GM12891 (cell line): ENCODE data around the gene VSTM2L.

Experiments
- DNase-seq: peaks from one replicate; pipeline ENCODE4 v3.0.0; 2011; ENCODE audit warnings: low spot score; ENCODE audit not compliant: insufficient read length
- FAIRE-seq: peaks from 2 replicates; lab custom pipeline; 2011; peaks lifted over from hg19 to GRCh38; lab: Jason Lieb, UNC
- PAX5 ChIP-seq: IDR thresholded peaks from 2 replicates; pipeline ENCODE4 v1.6.1; 2011; ENCODE audit warnings: low read length, moderate library complexity, mild to moderate bottlenecking; ENCODE audit not compliant: insufficient read depth, severe bottlenecking
- POLR2A ChIP-seq: IDR thresholded peaks from 2 replicates; pipeline ENCODE4 v1.6.1; 2011; ENCODE audit warnings: low read depth, low read length, control low read depth
- POLR2AphosphoS5 ChIP-seq: IDR thresholded peaks from 2 replicates; pipeline ENCODE4 v1.6.1; 2011; ENCODE audit warnings: low read depth, low read length, control low read depth
- POU2F2 ChIP-seq: IDR thresholded peaks from 2 replicates; pipeline ENCODE4 v1.6.1; 2011; ENCODE audit warnings: low read depth, mild to moderate bottlenecking, control low read depth, low read length, moderate library complexity
- SPI1 ChIP-seq: IDR thresholded peaks from 2 replicates; pipeline ENCODE4 v1.6.1; 2011; ENCODE audit warnings: low read depth, low read length, control low read depth
- TAF1 ChIP-seq: IDR thresholded peaks from 2 replicates; pipeline ENCODE4 v1.6.1; 2011; ENCODE audit warnings: low read depth, low read length, control low read depth

The VSTM2L gene

GRCh38 chr20:37976887-37977286 lies 74.0 kb downstream of the VSTM2L start:
- FAIRE-seq (no peak), DNase-seq (no peak)
- no peak for TF ChIP-seq POU2F2
- no peak for TF ChIP-seq SPI1
- no peak for TF ChIP-seq POLR2AphosphoS5
- no peak for TF ChIP-seq POLR2A
- no peak for TF ChIP-seq PAX5
- no peak for TF ChIP-seq TAF1

- DNase-seq: no peak
- no peak for TF ChIP-seq SPI1
- TF ChIP-seq POLR2AphosphoS5: no peak
- TF ChIP-seq PAX5: no peak
- no peak for TF ChIP-seq POU2F2
- TF ChIP-seq TAF1: no peak
- TF ChIP-seq POLR2A: no peak
- FAIRE-seq: no peak
Measured at GRCh38 chr20:37977338-37977737, 74.4 kb downstream of the VSTM2L start.

- FAIRE-seq: no peak
Measured at GRCh38 chr20:37977786-37978185, 74.9 kb downstream of the VSTM2L start.

GRCh38 chr20:37979021-37979985 lies 76.4 kb downstream of the VSTM2L start:
- FAIRE-seq: no peak
- TF ChIP-seq POLR2A (no peak), POU2F2 (no peak)

More at GRCh38 chr20:37977786-37978185, 74.9 kb downstream of the VSTM2L start:
- TF ChIP-seq POU2F2 (no peak), SPI1 (no peak), TAF1 (no peak)
- no peak for DNase-seq

GRCh38 chr20:37980383-37980782 lies 77.5 kb downstream of the VSTM2L start:
- no peak for TF ChIP-seq POU2F2
- TF ChIP-seq POLR2A: no peak
- TF ChIP-seq PAX5: no peak
- no peak for TF ChIP-seq POLR2AphosphoS5
- TF ChIP-seq TAF1: no peak
- TF ChIP-seq SPI1: no peak
- DNase-seq: no peak
- FAIRE-seq: no peak

More at GRCh38 chr20:37979021-37979985, 76.4 kb downstream of the VSTM2L start:
- DNase-seq: no peak

GRCh38 chr20:37980876-37981275 lies 77.9 kb downstream of the VSTM2L start:
- no peak for FAIRE-seq
- no peak for DNase-seq
- TF ChIP-seq TAF1 (no peak), PAX5 (no peak), POLR2AphosphoS5 (no peak), SPI1 (no peak), POLR2A (no peak)

GRCh38 chr20:37981568-37981967 lies 78.6 kb downstream of the VSTM2L start:
- FAIRE-seq (no peak), DNase-seq (no peak)
- TF ChIP-seq PAX5 (no peak), POU2F2 (no peak), TAF1 (no peak), POLR2A (no peak), POLR2AphosphoS5 (no peak), SPI1 (no peak)

GRCh38 chr20:37983286-37983685 lies 80.4 kb downstream of the VSTM2L start:
- FAIRE-seq (no peak), DNase-seq (no peak)
- no peak for TF ChIP-seq POLR2AphosphoS5
- TF ChIP-seq PAX5: no peak
- TF ChIP-seq POU2F2: no peak
- no peak for TF ChIP-seq POLR2A

GRCh38 chr20:37984018-37984785 lies 81.3 kb downstream of the VSTM2L start:
- no peak for DNase-seq
- no peak for FAIRE-seq

More at GRCh38 chr20:37984018-37984785, 81.3 kb downstream of the VSTM2L start:
- TF ChIP-seq SPI1: no peak
- TF ChIP-seq POU2F2: no peak
- no peak for TF ChIP-seq TAF1
- no peak for TF ChIP-seq PAX5
- TF ChIP-seq POLR2A: no peak
- TF ChIP-seq POLR2AphosphoS5: no peak
